ENCODE results near the gene ZNF227. TPM values are rescaled to one million over a fixed set of nuclear protein-coding genes. Genes with fewer than 3 reads are reported as not detected.
"Not testable (repeated sequence)": the region's sequence is repeated elsewhere in the genome, so short reads cannot be mapped to it uniquely, and the experiment has no call there.

Gene ZNF227
- total RNA-seq = 10 to 100 TPM; 14.8 to 16.2 TPM

GRCh38 chr19:44212250-44212865 lies at the start of gene ZNF227:
ZNF227 (plus strand) TSS chr19:44212532; CDS start chr19:44217793, 5,261 bp downstream.
- CTCF ChIA-PET = interaction anchor here (1.0 kb wide), 1 partner anchor 288 kb away, joined by 4 read pairs; the partner anchor contains the start of gene ZNF180
- POLR2A ChIA-PET = interaction anchor here (0.7 to 1.0 kb wide), 2 partner anchors 47 to 284 kb away, joined by 3 to 6 read pairs; partner anchors contain the start of gene ZNF226

- CTCF ChIA-PET = interaction anchor here (1.7 kb wide), 1 partner anchor 44 kb away, joined by 5 read pairs; no protein-coding TSS in a partner anchor
These were observed 48.5 kb upstream of the ZNF227 start for GRCh38 chr19:44163789-44164188.

GRCh38 chr19:44164327-44164672 lies 48.0 kb upstream of the ZNF227 start:
- ChIA-PET POLR2A (interaction anchor here (1.4 kb wide), 1 partner anchor 229 kb away, joined by 3 read pairs; the partner anchor contains the start of gene ZNF45), CTCF (interaction anchor here (1.2 to 1.7 kb wide), 2 partner anchors 43 to 70 kb away, joined by 3 to 5 read pairs; no protein-coding TSS in a partner anchor)

More at GRCh38 chr19:44163789-44164188, 48.5 kb upstream of the ZNF227 start:
- POLR2A ChIA-PET = no interaction called here

- POLR2A ChIA-PET = interaction anchor here (0.9 to 1.4 kb wide), 2 partner anchors 47 to 230 kb away, joined by 3 read pairs; partner anchors contain the start of genes ZNF227 and ZNF45
- CTCF ChIA-PET = interaction anchor here (1.2 to 1.7 kb wide), 2 partner anchors 43 to 70 kb away, joined by 3 to 5 read pairs; no protein-coding TSS in a partner anchor
These were observed 47.4 kb upstream of the ZNF227 start, which contains the start of gene ZNF226 for GRCh38 chr19:44164673-44165512. ZNF226 (plus strand) TSS chr19:44165100; CDS start chr19:44170081, 4,981 bp downstream.

GRCh38 chr19:44170660-44171059 lies 41.7 kb upstream of the ZNF227 start:
- CTCF ChIA-PET, POLR2A ChIA-PET: not testable (repeated sequence)

GRCh38 chr19:44176590-44176989 lies 35.7 kb upstream of the ZNF227 start:
- ChIA-PET POLR2A (no interaction called here), CTCF (no interaction called here)

GRCh38 chr19:44180968-44181367 lies 31.4 kb upstream of the ZNF227 start:
- ChIA-PET POLR2A (no interaction called here), CTCF (no interaction called here)

- ChIA-PET POLR2A (no interaction called here), CTCF (no interaction called here)
These were observed 30.2 kb upstream of the ZNF227 start for GRCh38 chr19:44182145-44182544.

GRCh38 chr19:44190020-44190419 lies 22.3 kb upstream of the ZNF227 start:
- POLR2A ChIA-PET = no interaction called here
- CTCF ChIA-PET = no interaction called here

- POLR2A ChIA-PET = no interaction called here
- CTCF ChIA-PET = interaction anchor here (0.6 kb wide), 1 partner anchor 238 kb away, joined by 4 read pairs; no protein-coding TSS in a partner anchor
These were observed 20.2 kb upstream of the ZNF227 start for GRCh38 chr19:44192127-44192526.

- CTCF ChIA-PET = interaction anchor here (0.8 kb wide), 1 partner anchor 10 kb away, joined by 3 read pairs; no protein-coding TSS in a partner anchor
- POLR2A ChIA-PET = no interaction called here
These were observed 15.6 kb upstream of the ZNF227 start for GRCh38 chr19:44196772-44197171.

- ChIA-PET POLR2A (no interaction called here), CTCF (no interaction called here)
These were observed 9.9 kb upstream of the ZNF227 start for GRCh38 chr19:44202470-44202869.

GRCh38 chr19:44202974-44203373 lies 9.4 kb upstream of the ZNF227 start:
- POLR2A ChIA-PET = no interaction called here
- CTCF ChIA-PET = no interaction called here

- CTCF ChIA-PET, POLR2A ChIA-PET: not testable (repeated sequence)
These were observed 8.5 kb upstream of the ZNF227 start for GRCh38 chr19:44203877-44204276.

- POLR2A ChIA-PET = no interaction called here
- CTCF ChIA-PET = no interaction called here
These were observed 7.6 kb upstream of the ZNF227 start for GRCh38 chr19:44204772-44205171.

- CTCF ChIA-PET = interaction anchor here (1.0 to 1.3 kb wide), 2 partner anchors 11 to 43 kb away, joined by 3 to 5 read pairs; partner anchors contain the start of gene ZNF226
- POLR2A ChIA-PET = no interaction called here
These were observed 5.1 kb upstream of the ZNF227 start for GRCh38 chr19:44207126-44207803.

- POLR2A ChIA-PET = interaction anchor here (1.0 kb wide), 1 partner anchor 48 kb away, joined by 3 read pairs; the partner anchor contains the start of gene ZNF226
- CTCF ChIA-PET = no interaction called here
These were observed 574 bp downstream of the ZNF227 start for GRCh38 chr19:44212866-44213346.

GRCh38 chr19:44219926-44220325 lies 7.6 kb downstream of the ZNF227 start:
- POLR2A ChIA-PET, CTCF ChIA-PET: not testable (repeated sequence)

- POLR2A ChIA-PET, CTCF ChIA-PET: not testable (repeated sequence)
These were observed 8.4 kb downstream of the ZNF227 start for GRCh38 chr19:44220761-44221160.

- CTCF ChIA-PET, POLR2A ChIA-PET: not testable (repeated sequence)
These were observed 9.0 kb downstream of the ZNF227 start for GRCh38 chr19:44221291-44221690.

Measured in activated CD8-positive, alpha-beta memory T cell treated with anti-CD3 and anti-CD28 coated beads for 36 hours (primary cell).